HG02798 (cell line): ENCODE results near the gene CHTF8.
A peak's percentile ranks its signal among the peaks of the same experiment; 100 is the strongest.
"Not testable (repeated sequence)": the region's sequence is repeated elsewhere in the genome, so short reads cannot be mapped to it uniquely, and the experiment has no call there.

Source experiments
- ATAC-seq: cut with Tn5 transposase; IDR thresholded peaks from one replicate; pipeline ENCODE4 v1.9.1; 2021; ENCODE audit warnings: mild to moderate bottlenecking; ENCODE audit not compliant: unreplicated experiment, poor library complexity

Gene CHTF8, protein sequence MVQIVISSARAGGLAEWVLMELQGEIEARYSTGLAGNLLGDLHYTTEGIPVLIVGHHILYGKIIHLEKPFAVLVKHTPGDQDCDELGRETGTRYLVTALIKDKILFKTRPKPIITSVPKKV

GRCh38 chr16:69132424-69133252 lies at the start of gene CHTF8, which contains the start of gene UTP4:
Gene CHTF8, minus strand, starts transcription at chr16:69132588. Its CDS starts 11,130 bp downstream, at chr16:69121458.
Gene UTP4, plus strand, starts transcription at chr16:69132649. Its CDS starts 811 bp downstream, at chr16:69133460.
- peak; percentile 93 for ATAC-seq

- ATAC-seq = no peak
These were observed 47.6 kb upstream of the CHTF8 start for GRCh38 chr16:69180011-69180338.

GRCh38 chr16:69179328-69180010 lies 47.1 kb upstream of the CHTF8 start:
- ATAC-seq = no peak

- ATAC-seq = no peak
These were observed 43.8 kb upstream of the CHTF8 start for GRCh38 chr16:69176033-69176800.

DNA sequence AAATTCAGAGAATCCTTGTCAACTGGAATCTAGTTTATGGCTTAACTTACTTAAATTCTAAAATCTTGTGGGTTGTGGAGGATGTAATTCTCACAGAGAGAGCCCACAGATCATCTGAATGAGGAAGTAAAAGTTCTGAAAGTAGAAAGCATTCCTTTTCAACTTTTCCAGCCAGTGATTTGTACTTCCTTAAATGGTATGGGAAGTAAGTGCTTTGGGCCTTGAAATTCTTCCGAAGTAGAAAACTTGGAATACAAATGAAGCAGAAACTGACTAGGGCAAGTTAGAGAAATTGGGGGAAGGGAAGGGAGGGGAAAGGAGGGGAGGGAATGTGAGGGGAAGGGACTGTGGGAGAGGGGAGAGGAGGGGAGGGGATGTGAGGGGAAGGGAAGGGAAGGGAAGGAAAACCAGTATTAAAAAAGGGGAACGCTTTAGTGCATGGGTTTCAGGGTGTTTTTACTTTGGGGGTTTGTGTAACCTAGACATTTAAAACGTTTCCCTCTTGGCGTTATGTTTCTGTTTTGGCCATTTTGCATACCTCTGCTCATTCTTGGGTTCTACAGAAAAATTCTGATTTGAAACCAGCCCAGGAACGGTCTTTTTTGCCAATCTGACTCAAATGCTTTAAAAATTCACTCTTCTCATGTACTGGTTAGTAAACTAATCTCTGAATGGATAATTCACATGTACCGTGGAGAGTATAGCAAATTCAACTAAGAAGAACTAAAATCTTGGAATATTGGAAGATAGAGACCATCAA lies 39.1 kb upstream of the CHTF8 start:
- no peak for ATAC-seq

- ATAC-seq = no peak
These were observed 37.4 kb upstream of the CHTF8 start for GRCh38 chr16:69169607-69170352.

DNA sequence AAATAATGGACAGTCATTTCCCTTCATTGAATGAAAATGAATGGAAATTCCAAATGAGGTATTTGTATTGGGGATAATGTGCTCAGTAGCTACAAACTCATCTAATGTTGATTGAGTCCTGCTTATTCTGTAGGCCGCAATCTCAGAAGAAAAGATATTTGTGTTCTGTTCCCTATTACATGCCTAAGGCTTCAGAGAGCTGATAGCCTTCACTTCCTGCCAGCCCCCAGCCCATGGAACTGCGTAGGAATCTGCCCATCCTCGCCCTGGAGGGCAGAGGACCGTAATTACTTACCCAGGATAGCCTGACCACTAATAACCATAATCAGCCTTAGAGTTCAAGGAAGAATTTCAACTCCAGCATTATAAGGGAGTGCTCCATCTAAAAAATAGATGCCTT lies 36.7 kb upstream of the CHTF8 start:
- ATAC-seq = no peak

- no peak for ATAC-seq
These were observed 34.9 kb upstream of the CHTF8 start for GRCh38 chr16:69166946-69167930.

DNA sequence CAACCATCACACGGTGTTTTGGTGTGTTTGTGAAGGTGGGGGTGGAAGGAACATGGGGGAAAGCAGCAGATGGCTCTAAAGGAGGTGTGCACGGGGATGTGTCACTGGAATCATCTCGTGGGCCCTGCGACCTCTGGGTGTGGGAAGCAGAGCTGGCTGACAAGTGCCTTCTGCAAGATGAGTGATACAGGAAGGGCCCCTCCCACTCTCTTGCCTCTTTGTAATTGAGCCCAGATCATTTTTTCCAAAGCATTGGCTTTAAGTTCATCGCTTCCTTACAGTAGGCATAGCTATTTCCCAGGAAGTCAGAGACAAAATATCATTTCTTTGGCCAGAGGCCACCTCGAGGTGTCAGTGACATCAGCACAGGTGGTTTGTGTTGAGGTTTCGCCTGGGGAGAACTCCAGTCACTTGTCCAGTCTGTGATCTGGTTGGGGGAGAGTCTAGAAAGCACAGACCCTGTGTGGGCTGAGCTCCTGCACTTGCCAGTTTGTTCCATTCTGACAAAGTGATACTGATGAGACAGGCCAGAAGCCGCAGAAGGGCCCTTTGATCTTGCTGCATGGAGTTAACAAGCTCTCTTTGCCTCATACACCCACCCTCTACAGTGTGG lies 33.9 kb upstream of the CHTF8 start:
- ATAC-seq = no peak

- ATAC-seq = no peak
These were observed 33.2 kb upstream of the CHTF8 start for GRCh38 chr16:69165584-69165983.

DNA sequence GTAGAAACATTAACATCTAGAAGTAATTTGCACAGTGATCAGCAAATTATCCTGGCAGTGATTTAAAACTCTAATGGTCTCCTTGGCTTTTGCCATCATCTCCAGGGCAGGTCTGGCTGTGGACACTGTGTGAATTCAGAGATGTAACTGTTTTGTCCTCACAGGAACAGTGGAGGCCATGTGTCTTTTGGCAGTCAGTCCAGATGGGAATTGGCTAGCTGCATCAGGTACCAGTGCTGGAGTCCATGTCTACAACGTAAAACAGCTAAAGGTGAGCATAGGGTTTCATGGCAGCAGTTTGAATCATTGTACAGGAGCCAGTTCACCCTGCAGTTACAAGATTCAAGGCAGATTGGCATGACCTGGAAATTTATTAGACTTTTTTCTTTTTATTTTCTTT lies 27.8 kb upstream of the CHTF8 start:
- no peak for ATAC-seq

DNA sequence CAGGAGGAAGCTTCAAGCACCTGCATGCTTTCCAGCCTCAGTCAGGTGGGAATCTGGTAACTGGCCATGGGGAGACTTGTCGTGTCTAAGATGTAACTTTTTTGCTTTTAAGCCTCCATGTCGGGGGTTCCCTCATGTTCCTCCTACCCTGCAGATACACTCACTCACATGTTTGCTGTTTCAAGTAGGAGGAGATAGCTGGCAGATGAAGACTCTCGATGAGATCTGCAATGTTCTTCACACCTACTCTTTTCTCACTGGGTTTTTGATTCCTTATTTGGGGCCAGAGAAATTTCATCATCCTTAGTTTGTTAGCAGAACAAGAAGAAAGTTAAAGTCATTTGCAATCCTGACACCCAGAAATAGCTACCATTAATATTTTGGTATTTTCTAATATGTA lies 24.8 kb upstream of the CHTF8 start:
- ATAC-seq = no peak

DNA sequence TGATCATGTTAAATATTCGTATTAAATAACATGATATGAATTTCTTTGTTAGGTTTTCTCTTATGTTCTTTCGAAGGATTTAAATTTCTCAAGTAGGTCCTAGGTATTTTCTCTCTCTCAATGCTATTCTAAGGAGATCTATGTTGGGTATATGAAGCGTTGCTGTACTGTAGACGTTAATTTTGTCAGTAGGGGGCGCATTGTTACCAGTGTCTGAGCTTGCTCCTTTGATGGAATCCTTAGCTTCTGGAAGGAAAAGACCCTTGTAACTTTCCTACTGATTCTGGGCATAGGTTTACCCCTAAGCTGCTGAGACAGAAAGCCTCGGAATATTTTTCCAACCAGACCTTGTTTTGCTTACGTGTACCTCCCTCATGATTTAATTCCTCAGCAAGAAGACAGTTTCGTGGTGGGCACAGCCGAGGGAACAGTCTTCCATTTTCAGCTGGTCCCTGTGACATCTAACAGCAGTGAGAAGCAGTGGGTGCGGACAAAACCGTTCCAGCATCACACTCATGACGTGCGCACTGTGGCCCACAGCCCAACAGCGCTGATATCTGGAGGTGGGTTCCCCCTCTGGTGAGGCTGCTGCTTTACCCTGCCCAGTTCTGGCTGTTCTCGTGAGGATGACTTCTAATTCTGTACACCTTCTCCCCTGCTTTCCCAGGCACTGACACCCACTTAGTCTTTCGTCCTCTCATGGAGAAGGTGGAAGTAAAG lies 17.9 kb upstream of the CHTF8 start:
- ATAC-seq = no peak

- not testable (repeated sequence) for ATAC-seq
These were observed 17.2 kb upstream of the CHTF8 start for GRCh38 chr16:69149621-69150020.

DNA sequence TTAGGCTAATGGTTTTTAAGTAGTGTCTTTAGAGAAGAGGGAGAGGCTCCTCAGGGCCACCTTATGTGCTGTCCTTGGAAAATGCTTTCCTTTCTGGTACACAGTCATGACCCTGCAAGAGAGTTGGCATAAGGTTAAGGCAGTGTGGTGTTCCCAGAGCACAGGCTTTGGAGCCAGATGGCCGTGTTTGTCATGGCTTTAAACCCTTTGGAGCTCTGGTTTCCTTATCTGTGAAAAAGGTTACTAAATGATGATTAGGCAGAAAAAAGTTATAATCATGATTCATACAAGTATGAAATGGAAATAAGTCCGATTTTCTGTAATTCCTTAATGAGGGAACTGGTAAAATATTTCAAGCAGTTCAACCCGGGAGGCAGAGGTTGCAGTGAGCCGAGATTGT lies 13.3 kb upstream of the CHTF8 start:
- no peak for ATAC-seq

DNA sequence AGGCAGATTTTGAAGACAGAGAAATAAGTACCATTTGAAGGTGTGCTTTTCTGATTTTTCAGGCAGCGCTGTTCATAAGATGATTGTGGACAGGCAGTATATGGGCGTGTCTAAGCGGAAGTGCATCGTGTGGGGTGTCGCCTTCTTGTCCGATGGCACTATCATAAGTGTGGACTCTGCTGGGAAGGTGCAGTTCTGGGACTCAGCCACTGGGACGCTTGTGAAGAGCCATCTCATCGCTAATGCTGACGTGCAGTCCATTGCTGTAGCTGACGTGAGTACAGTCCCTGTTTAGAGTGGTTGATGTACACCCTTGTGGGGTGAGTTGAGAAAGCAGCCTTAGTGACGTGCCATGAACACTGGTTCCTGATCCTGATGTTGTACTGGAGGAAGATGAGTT lies 10.7 kb upstream of the CHTF8 start:
- no peak for ATAC-seq

DNA sequence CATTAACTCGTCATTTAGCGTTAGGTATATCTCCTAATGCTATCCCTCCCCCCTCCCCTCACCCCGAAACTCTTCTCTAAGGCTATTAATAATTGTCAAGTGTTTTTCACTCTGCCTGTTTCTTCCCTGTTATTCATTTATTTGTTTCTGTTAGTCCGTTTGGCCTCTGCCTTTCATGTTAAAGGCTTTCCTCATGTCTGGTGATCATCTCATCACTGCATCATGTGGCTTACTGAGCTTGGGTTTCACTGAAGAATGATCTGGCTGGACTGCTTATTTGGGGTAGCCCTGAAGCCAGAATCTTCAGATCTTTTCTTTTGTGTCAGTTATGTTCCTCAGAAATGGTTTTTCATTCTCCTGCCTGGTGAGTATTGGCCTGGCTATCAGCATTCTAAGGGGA lies 9.5 kb upstream of the CHTF8 start:
- ATAC-seq = no peak
